IPS-15b (cell line): Measurements from ENCODE around the gene B3GALT4.
A peak's percentile ranks its signal among the peaks of the same experiment; 100 is the strongest.
"Not testable (repeated sequence)": the region's sequence is repeated elsewhere in the genome, so short reads cannot be mapped to it uniquely, and the experiment has no call there.

Source experiments
- H3K27me3 ChIP-seq: one replicate; pipeline ENCODE4 v1.6.1; 2013; ENCODE audit warnings: low read length; ENCODE audit not compliant: control insufficient read depth, insufficient read depth
- H3K36me3 ChIP-seq: one replicate; pipeline ENCODE4 v1.6.1; 2013; ENCODE audit warnings: low read length; ENCODE audit not compliant: control insufficient read depth, insufficient read depth
- H3K4me1 ChIP-seq: one replicate; pipeline ENCODE4 v1.6.1; 2013; ENCODE audit warnings: mild to moderate bottlenecking, low read length; ENCODE audit not compliant: control insufficient read depth, insufficient read depth
- H3K4me3 ChIP-seq: one replicate; pipeline ENCODE4 v1.5.1; 2013; ENCODE audit warnings: low read depth, low read length
- H3K9ac ChIP-seq: one replicate; pipeline ENCODE4 v1.6.1; 2013; ENCODE audit warnings: low read depth, mild to moderate bottlenecking, low read length
- H3K9me3 ChIP-seq: one replicate; pipeline ENCODE4 v1.6.1; 2013; ENCODE audit warnings: mild to moderate bottlenecking, low read length; ENCODE audit not compliant: control insufficient read depth, insufficient read depth

Gene B3GALT4

GRCh38 chr6:33249732-33250630 lies 26.9 kb upstream of the B3GALT4 start:
- Histone ChIP-seq H3K4me1 (peaks cover 4% of the 10 kb centered on the region), H3K27me3 (peaks cover 22% of the 10 kb centered on the region), H3K9ac (peak overlapping the region; percentile 95), H3K36me3 (peaks cover 3% of the 10 kb centered on the region), H3K4me3 (peak overlapping the region; percentile 94), H3K9me3 (no peaks in the 10 kb centered on the region)

DNA sequence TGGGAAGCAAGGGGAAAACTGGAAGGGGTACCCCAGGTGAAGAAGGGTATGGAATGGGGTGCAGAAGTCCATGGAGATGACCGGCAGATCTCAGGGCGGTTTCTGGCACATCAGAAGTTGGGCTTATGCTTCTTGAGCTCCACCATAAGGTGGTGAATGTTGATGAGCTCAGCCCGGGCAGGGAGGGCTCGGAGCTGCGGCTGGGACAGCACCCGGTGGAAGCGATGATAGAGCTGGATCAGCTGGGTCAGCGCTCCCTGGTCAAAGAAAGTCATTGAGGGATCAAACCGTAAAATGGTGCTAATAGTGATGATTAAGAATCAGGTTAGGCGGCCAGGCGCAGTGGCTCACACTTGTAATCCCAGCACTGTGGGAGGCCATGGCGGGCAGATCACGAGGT lies 26.2 kb upstream of the B3GALT4 start:
- no peaks in the 10 kb centered on the region for H3K9me3 ChIP-seq
- peaks cover 3% of the 10 kb centered on the region for H3K36me3 ChIP-seq
- H3K4me3 ChIP-seq: no peak overlapping the region
- H3K4me1 ChIP-seq: peaks cover 4% of the 10 kb centered on the region
- peaks cover 22% of the 10 kb centered on the region for H3K27me3 ChIP-seq
- no peak overlapping the region for H3K9ac ChIP-seq

- Histone ChIP-seq H3K9me3 (no peaks in the 10 kb centered on the region), H3K9ac (no peak overlapping the region), H3K4me3 (no peak overlapping the region), H3K27me3 (peaks cover 19% of the 10 kb centered on the region), H3K4me1 (peaks cover 4% of the 10 kb centered on the region), H3K36me3 (peaks cover 3% of the 10 kb centered on the region)
Observed at GRCh38 chr6:33251395-33252012, 25.4 kb upstream of the B3GALT4 start.

DNA sequence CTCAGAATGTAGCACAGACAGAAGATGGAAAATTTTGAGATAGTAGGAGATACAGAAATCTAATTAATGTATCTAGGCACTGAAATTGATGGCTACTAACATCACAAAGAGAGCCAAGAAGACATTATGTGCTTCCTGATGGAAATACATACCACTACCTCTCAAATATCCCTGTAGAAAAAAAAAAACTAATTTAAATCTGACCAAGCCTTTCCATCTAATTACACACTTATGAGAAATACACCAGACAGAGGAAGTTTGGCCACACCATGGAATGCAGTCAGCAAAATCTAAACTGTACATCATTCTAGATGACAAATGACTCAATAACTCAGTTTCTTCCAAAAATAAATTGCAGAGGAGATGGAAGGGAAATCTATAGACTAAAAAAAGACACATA lies 24.2 kb upstream of the B3GALT4 start:
- Histone ChIP-seq H3K4me1 (peaks cover 4% of the 10 kb centered on the region), H3K27me3 (peaks cover 7% of the 10 kb centered on the region), H3K4me3 (no peak overlapping the region), H3K9ac (no peak overlapping the region), H3K9me3 (no peaks in the 10 kb centered on the region), H3K36me3 (peaks cover 3% of the 10 kb centered on the region)

DNA sequence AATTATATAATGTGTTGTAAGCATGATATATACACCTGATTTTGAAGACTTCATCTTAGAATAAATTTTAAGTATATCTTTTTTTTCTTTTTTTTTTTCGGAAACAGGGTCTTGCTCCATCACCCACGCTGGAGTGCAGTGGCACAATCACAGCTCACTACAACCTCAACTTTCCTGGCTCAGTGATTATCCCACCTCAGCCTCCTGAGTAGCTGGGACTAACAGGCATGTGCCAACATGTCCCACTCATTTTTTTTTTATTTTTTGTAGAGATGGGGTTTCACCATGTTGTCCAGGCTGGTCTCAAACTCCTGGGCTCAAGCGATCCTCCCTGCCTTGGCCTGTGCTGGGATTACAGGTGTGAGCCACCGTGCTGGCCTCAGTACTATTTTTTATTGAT lies 22.3 kb upstream of the B3GALT4 start:
- Histone ChIP-seq H3K36me3 (peaks cover 7% of the 10 kb centered on the region), H3K27me3 (no peaks in the 10 kb centered on the region), H3K4me3 (no peak overlapping the region), H3K9me3 (no peaks in the 10 kb centered on the region), H3K9ac (no peak overlapping the region), H3K4me1 (peaks cover 2% of the 10 kb centered on the region)

DNA sequence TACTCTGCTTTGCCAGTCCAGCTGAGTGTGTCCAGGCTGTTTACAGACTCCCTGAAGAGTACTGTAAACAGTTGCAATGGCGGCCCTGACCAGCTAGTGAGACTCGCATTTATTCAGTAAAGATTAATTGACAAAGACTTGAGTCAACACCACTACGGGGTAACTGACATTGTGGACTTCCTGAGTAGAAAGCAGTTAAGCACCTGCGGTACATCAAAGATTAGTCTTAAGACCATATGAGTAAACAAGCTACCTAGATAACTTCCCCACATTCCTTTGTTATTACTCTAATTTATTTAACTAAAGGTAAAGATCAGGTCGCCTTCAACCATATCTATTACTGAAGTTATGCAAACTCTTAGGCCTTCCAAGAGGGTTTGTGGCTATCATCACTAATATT lies 17.9 kb upstream of the B3GALT4 start:
- Histone ChIP-seq H3K36me3 (peaks cover 7% of the 10 kb centered on the region), H3K4me3 (no peak overlapping the region), H3K4me1 (no peaks in the 10 kb centered on the region), H3K27me3 (no peaks in the 10 kb centered on the region), H3K9ac (no peak overlapping the region), H3K9me3 (no peaks in the 10 kb centered on the region)

GRCh38 chr6:33262490-33262889 lies 14.4 kb upstream of the B3GALT4 start:
- H3K36me3 ChIP-seq: peaks cover 24% of the 10 kb centered on the region
- H3K9me3 ChIP-seq, H3K9ac ChIP-seq, H3K4me3 ChIP-seq, H3K4me1 ChIP-seq, H3K27me3 ChIP-seq: not testable (repeated sequence)

DNA sequence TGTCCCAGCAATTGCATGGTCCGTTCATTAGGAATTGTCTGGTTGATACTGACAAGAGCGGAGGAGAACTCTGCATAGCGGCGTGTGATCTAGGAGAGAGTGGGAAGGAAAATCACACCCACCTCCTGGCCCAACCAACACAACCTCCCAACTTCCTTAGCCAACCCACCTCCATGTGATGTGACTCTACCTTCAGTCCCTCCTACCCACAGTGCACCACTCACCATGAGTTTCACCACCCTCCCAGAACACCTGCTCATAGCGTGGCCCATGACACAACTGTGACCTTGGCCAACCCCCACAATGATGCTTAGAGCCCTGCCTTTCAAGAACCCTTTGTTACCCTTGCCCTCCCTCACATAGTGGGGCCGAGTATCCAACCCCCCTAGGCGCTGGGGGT lies 12.9 kb upstream of the B3GALT4 start:
- H3K36me3 ChIP-seq: peaks cover 32% of the 10 kb centered on the region

DNA sequence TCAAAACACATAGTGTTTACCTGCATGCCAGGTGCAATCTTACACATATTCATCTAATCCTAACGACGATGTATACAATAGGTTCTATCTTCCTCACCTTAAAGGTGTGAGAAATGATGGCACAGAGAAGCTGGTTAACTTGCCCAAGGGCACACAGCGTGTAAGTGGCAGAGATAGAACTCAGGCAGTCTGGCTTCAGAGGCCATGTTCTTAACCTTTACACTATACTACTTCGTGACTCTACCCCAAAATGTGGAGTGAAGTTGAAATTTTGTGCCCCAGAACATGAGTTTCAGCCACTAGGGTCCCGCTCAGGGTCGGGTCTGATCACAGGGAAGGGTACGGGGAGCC lies 5.8 kb upstream of the B3GALT4 start:
- Histone ChIP-seq H3K4me1 (peaks cover 12% of the 10 kb centered on the region), H3K9me3 (no peaks in the 10 kb centered on the region), H3K4me3 (peak overlapping the region; percentile 93), H3K36me3 (peaks cover 59% of the 10 kb centered on the region), H3K27me3 (no peaks in the 10 kb centered on the region), H3K9ac (peak overlapping the region; percentile 98)

More for the DNA sequence above, 12.9 kb upstream of the B3GALT4 start:
- no peaks in the 10 kb centered on the region for H3K27me3 ChIP-seq
- no peaks in the 10 kb centered on the region for H3K4me1 ChIP-seq
- H3K9ac ChIP-seq: no peak overlapping the region
- no peak overlapping the region for H3K4me3 ChIP-seq
- no peaks in the 10 kb centered on the region for H3K9me3 ChIP-seq

GRCh38 chr6:33271468-33272274 lies 5.3 kb upstream of the B3GALT4 start, which contains the start of the genes RPS18 and VPS52:
RPS18 (plus strand) TSS chr6:33272075; CDS start chr6:33272120, 45 bp downstream.
VPS52 (minus strand) TSS chr6:33271876; CDS start chr6:33271675, 201 bp downstream.
- Histone ChIP-seq H3K27me3 (no peaks in the 10 kb centered on the region), H3K9ac (peak within 1 kb of the TSS; percentile 100), H3K4me3 (peak within 1 kb of the TSS; percentile 93), H3K9me3 (no peaks in the 10 kb centered on the region), H3K4me1 (peaks cover 12% of the 10 kb centered on the region), H3K36me3 (peaks cover 59% of the 10 kb centered on the region)

- Histone ChIP-seq H3K36me3 (peaks cover 50% of the 10 kb centered on the region), H3K4me3 (peak overlapping the region; percentile 93), H3K9me3 (no peaks in the 10 kb centered on the region), H3K4me1 (peaks cover 12% of the 10 kb centered on the region), H3K27me3 (no peaks in the 10 kb centered on the region), H3K9ac (peak overlapping the region; percentile 100)
Observed at GRCh38 chr6:33272275-33273128, 4.4 kb upstream of the B3GALT4 start.
